ENCODE data around the gene ATAD2B. TPM values are rescaled to one million over a fixed set of nuclear protein-coding genes. Genes with fewer than 3 reads are reported as not detected.

The ATAD2B gene
- polyA plus RNA-seq, 1 of the 3 experiments (the other 2 are of a cell fraction), result 1.3 TPM

DNA sequence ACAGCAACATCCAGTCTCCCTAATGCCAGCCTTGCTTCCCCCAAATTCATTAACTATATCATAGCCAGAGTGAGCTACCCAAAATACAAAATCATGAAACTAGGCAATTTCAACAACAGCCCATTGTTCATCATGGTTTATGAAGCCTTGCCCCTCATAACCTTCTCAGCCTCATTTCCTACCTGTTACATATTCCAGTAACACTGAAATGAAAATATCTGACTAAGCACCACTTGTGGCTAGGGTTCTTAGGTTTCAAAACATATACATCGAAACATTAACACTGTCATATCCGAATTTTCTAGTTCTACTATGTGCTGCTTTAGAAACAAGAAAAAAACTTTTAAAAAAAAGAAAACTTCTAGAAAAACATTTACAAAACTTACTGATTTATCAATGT, 59.5 kb downstream of the ATAD2B start:
- Histone ChIP-seq H3K36me3 (replicated peaks in 1 of 2; ENCODE audit: control insufficient read depth in 1 of 2, insufficient read depth in 2 of 2, low read length in 1 of 2) (peaks cover 37 to 55% of the 10 kb centered on the region in 2 experiments), H3K27me3 (ENCODE audit: insufficient read depth) (no peaks in the 10 kb centered on the region), H3K27ac (ENCODE audit: low read depth in 2 of 2, low read length in 1 of 2) (no peak overlapping the region), H3K9ac (no peak overlapping the region), H3K9me2 (no peaks in the 10 kb centered on the region; the same call in 1 of the 2 replicates), H3K4me1 (ENCODE audit: control insufficient read depth in 1 of 2, insufficient read depth in 2 of 2, low read depth in 1 of 2, low read length in 1 of 2) (no peaks in the 10 kb centered on the region), H3K4me2 (no peak overlapping the region), H2AFZ (ENCODE audit: low read depth) (no peak overlapping the region), H3F3A (replicated peaks; ENCODE audit: insufficient read depth) (peaks cover 13% of the 10 kb centered on the region), H3K79me2 (ENCODE audit: insufficient read depth) (no peaks in the 10 kb centered on the region), H4K20me1 (ENCODE audit: insufficient read depth) (no peaks in the 10 kb centered on the region), H3K9me3 (no peaks in the 10 kb centered on the region), H3K4me3 (ENCODE audit: low read depth in 2 of 2, low read length in 1 of 2) (no peak overlapping the region)
- POLR2A ChIA-PET, result no interaction called here
- 94% methylated on average over 2 of the region's 2 CpGs for WGBS (ENCODE audit: low lambda C conversion rate)
- no peak for DNase-seq
- CTCF ChIA-PET, result interaction anchor here (0.9 kb wide), 1 partner anchor 43 kb away, joined by 4 read pairs; no protein-coding TSS in a partner anchor
- TF ChIP-seq ELF1 (IDR thresholded peaks at IDR 0.05) (no peak), MEF2A (IDR thresholded peaks at IDR 0.05; ENCODE audit: borderline replicate concordance, low read depth) (no peak), TEAD4 (IDR thresholded peaks at IDR 0.05; ENCODE audit: borderline replicate concordance, insufficient read depth) (no peak), RXRA (IDR thresholded peaks at IDR 0.05; ENCODE audit: borderline replicate concordance, low read depth) (no peak), SIN3A (IDR thresholded peaks at IDR 0.05; ENCODE audit: borderline replicate concordance, low read depth, low read length) (no peak), POLR2AphosphoS5 (IDR thresholded peaks at IDR 0.05; ENCODE audit: low read depth, low read length) (no peak)
- TF ChIP-seq, protein P1, sequence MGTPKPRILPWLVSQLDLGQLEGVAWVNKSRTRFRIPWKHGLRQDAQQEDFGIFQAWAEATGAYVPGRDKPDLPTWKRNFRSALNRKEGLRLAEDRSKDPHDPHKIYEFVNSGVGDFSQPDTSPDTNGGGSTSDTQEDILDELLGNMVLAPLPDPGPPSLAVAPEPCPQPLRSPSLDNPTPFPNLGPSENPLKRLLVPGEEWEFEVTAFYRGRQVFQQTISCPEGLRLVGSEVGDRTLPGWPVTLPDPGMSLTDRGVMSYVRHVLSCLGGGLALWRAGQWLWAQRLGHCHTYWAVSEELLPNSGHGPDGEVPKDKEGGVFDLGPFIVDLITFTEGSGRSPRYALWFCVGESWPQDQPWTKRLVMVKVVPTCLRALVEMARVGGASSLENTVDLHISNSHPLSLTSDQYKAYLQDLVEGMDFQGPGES (IDR thresholded peaks at IDR 0.05; ENCODE audit: low read depth, low read length), result no peak

DNA sequence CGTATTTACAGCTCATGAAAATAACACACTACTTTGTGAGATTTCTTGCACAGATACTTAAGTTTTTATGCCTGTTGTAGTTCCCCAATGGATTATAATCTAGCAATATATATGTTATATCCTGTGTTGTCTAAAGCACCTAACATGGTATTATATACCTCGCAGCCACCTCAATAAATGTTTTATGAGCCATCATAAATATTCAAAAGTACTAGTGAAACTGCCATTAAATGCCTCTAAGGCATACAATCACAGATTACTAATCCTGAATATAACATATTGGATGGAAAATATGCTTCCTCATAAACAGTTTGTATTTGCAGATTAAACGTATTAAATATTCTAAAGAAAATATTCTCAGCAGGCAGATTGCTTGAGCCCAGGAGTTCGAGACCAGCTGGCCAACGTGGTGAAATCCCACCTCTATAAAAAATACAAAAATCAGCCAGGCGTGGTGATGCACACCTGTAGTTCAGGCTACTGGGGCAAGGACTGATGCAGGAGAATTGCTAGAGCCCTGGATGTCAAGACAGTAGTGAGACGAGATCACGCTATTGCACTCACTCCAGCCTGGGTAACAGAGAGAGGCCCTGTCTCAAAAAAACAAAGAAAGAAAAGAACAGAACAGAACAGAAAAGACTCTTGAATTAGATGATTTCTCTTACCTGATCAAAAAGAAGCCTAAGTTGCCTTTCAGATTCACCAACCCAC, 64.1 kb downstream of the ATAD2B start:
- WGBS (ENCODE audit: low lambda C conversion rate), result 95% methylated on average over 8 of the region's 8 CpGs
- H3K4me1 ChIP-seq (ENCODE audit: control insufficient read depth in 1 of 2, insufficient read depth in 2 of 2, low read depth in 1 of 2, low read length in 1 of 2), result peaks cover 0 to 7% of the 10 kb centered on the region in 2 experiments; a peak in 1 of 4 replicates
- H3K36me3 ChIP-seq (replicated peaks in 1 of 2; ENCODE audit: control insufficient read depth in 1 of 2, insufficient read depth in 2 of 2, low read length in 1 of 2), result peaks cover 26 to 62% of the 10 kb centered on the region in 2 experiments
- no peak overlapping the region for H3K27ac ChIP-seq (ENCODE audit: low read depth in 2 of 2, low read length in 1 of 2)
- no peaks in the 10 kb centered on the region for H4K20me1 ChIP-seq (ENCODE audit: insufficient read depth)
- no peaks in the 10 kb centered on the region for H3K9me3 ChIP-seq
- CTCF ChIA-PET, result interaction anchor here (1.1 to 1.4 kb wide), 2 partner anchors 38 to 64 kb away, joined by 4 to 5 read pairs; partner anchors contain the start of gene ATAD2B
- no peak for DNase-seq
- TF ChIP-seq FOXM1 (IDR thresholded peaks at IDR 0.05; ENCODE audit: low read depth) (no peak), YY1 (IDR thresholded peaks at IDR 0.05; ENCODE audit: low read depth) (no peak), POLR2AphosphoS5 (IDR thresholded peaks at IDR 0.05; ENCODE audit: low read depth, low read length) (no peak), EP300 (IDR thresholded peaks at IDR 0.05; ENCODE audit: borderline replicate concordance in 1 of 2, low read depth in 1 of 2, low read length in 1 of 2) (no peak), RCOR1 (IDR thresholded peaks at IDR 0.05; ENCODE audit: low read length) (no peak), FOXJ3 (CRISPR knock-in tag; IDR thresholded peaks at IDR 0.05) (no peak), FOSL2 (IDR thresholded peaks at IDR 0.05; ENCODE audit: borderline replicate concordance, low read depth) (no peak), TAF1 (IDR thresholded peaks at IDR 0.05; ENCODE audit: borderline replicate concordance, low read depth, low read length) (no peak)
- TF ChIP-seq, protein P2, sequence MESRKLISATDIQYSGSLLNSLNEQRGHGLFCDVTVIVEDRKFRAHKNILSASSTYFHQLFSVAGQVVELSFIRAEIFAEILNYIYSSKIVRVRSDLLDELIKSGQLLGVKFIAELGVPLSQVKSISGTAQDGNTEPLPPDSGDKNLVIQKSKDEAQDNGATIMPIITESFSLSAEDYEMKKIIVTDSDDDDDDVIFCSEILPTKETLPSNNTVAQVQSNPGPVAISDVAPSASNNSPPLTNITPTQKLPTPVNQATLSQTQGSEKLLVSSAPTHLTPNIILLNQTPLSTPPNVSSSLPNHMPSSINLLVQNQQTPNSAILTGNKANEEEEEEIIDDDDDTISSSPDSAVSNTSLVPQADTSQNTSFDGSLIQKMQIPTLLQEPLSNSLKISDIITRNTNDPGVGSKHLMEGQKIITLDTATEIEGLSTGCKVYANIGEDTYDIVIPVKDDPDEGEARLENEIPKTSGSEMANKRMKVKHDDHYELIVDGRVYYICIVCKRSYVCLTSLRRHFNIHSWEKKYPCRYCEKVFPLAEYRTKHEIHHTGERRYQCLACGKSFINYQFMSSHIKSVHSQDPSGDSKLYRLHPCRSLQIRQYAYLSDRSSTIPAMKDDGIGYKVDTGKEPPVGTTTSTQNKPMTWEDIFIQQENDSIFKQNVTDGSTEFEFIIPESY (IDR thresholded peaks at IDR 0.05; ENCODE audit: borderline replicate concordance, low read depth), result no peak
- TF ChIP-seq, protein P3, sequence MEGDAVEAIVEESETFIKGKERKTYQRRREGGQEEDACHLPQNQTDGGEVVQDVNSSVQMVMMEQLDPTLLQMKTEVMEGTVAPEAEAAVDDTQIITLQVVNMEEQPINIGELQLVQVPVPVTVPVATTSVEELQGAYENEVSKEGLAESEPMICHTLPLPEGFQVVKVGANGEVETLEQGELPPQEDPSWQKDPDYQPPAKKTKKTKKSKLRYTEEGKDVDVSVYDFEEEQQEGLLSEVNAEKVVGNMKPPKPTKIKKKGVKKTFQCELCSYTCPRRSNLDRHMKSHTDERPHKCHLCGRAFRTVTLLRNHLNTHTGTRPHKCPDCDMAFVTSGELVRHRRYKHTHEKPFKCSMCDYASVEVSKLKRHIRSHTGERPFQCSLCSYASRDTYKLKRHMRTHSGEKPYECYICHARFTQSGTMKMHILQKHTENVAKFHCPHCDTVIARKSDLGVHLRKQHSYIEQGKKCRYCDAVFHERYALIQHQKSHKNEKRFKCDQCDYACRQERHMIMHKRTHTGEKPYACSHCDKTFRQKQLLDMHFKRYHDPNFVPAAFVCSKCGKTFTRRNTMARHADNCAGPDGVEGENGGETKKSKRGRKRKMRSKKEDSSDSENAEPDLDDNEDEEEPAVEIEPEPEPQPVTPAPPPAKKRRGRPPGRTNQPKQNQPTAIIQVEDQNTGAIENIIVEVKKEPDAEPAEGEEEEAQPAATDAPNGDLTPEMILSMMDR (IDR thresholded peaks at IDR 0.05), result no peak
- TF ChIP-seq, protein P1 (IDR thresholded peaks at IDR 0.05; ENCODE audit: low read depth, low read length), result no peak
- POLR2A ChIA-PET, result no interaction called here
- no peaks in the 10 kb centered on the region; the same call in 1 of the 2 replicates for H3K9me2 ChIP-seq
- no peaks in the 10 kb centered on the region for H3K79me2 ChIP-seq (ENCODE audit: insufficient read depth)
- no peak overlapping the region for H3K9ac ChIP-seq
- H3K4me3 ChIP-seq (ENCODE audit: low read depth in 2 of 2, low read length in 1 of 2), result no peak overlapping the region
- no peak overlapping the region for H3K4me2 ChIP-seq
- peaks cover 9% of the 10 kb centered on the region for H3F3A ChIP-seq (replicated peaks; ENCODE audit: insufficient read depth)
- no peak overlapping the region for H2AFZ ChIP-seq (ENCODE audit: low read depth)
- H3K27me3 ChIP-seq (ENCODE audit: insufficient read depth), result no peaks in the 10 kb centered on the region
